ENCODE results near the gene ROMO1. TPM values are rescaled to one million over a fixed set of nuclear protein-coding genes. Genes with fewer than 3 reads are reported as not detected.

The ROMO1 gene
- total RNA-seq, 1 experiment from 2014 or later, result 207 TPM

- Histone ChIP-seq H3K27me3 (ENCODE audit: insufficient read depth, low read length) (no peaks in the 10 kb centered on the region), H4K8ac (replicated peaks; ENCODE audit: insufficient read length, low read depth, low read length) (no peak within 1 kb of the TSS), H2BK5ac (ENCODE audit: insufficient read length, low read length) (peak within 1 kb of the TSS; percentile 37), H3K4me1 (ENCODE audit: insufficient read depth, low read length) (no peaks in the 10 kb centered on the region; the same call in 1 of the 2 replicates), H3K23me2 (ENCODE audit: insufficient read length, low read depth, low read length, poor library complexity, severe bottlenecking) (peaks cover 9% of the 10 kb centered on the region), H3K18ac (ENCODE audit: insufficient read length, low read depth, low read length) (peak within 1 kb of the TSS; percentile 96), H3T11ph (ENCODE audit: low read length) (no peak within 1 kb of the TSS), H2BK15ac (ENCODE audit: low read depth, low read length) (no peak within 1 kb of the TSS), H3K79me1 (ENCODE audit: insufficient read depth, low read depth, low read length, poor library complexity, severe bottlenecking) (no peaks in the 10 kb centered on the region), H4K91ac (ENCODE audit: insufficient read length, low read depth, low read length) (peak within 1 kb of the TSS; percentile 21), H3K9me3 (ENCODE audit: control insufficient read depth, low read depth, low read length) (no peaks in the 10 kb centered on the region), H3K27ac (ENCODE audit: insufficient read length, low read depth, low read length) (peak within 1 kb of the TSS; percentile 56), H2AK5ac (ENCODE audit: insufficient read length, low read length) (no peak within 1 kb of the TSS), H2AFZ (ENCODE audit: low read length) (no peak within 1 kb of the TSS), H2BK12ac (ENCODE audit: insufficient read length, low read depth, low read length) (no peak within 1 kb of the TSS), H2BK120ac (ENCODE audit: low read depth, low read length, poor library complexity, severe bottlenecking) (no peak within 1 kb of the TSS), H3K23ac (ENCODE audit: insufficient read length, low read depth, low read length) (no peak within 1 kb of the TSS), H2BK20ac (ENCODE audit: low read depth, low read length, poor library complexity, severe bottlenecking) (no peak within 1 kb of the TSS), H3K14ac (ENCODE audit: insufficient read depth, low read length) (peak within 1 kb of the TSS; percentile 98), H4K5ac (ENCODE audit: insufficient read length, low read depth, low read length) (peak within 1 kb of the TSS; percentile 77), H3K4me2 (ENCODE audit: insufficient read depth, insufficient read length, low read length) (peak within 1 kb of the TSS; percentile 88), H3K56ac (ENCODE audit: insufficient read length, low read depth, low read length) (peak within 1 kb of the TSS; percentile 53), H3K9ac (ENCODE audit: extremely low read depth, insufficient read length, low read length) (peak within 1 kb of the TSS; percentile 98), H3K4ac (ENCODE audit: low read depth, low read length) (peak within 1 kb of the TSS; percentile 4; the same call in 1 of the 2 replicates), H4K20me1 (ENCODE audit: control insufficient read depth, insufficient read depth, insufficient read length) (no peaks in the 10 kb centered on the region), H3K79me2 (ENCODE audit: insufficient read depth, low read length) (peaks cover 46% of the 10 kb centered on the region)
- Mint-ChIP-seq H3K27ac (peak within 1 kb of the TSS; percentile 99 to 100 (median 99)), H3K4me3 (peak within 1 kb of the TSS; percentile 96 to 99), H3K4me1 (peaks cover 38% of the 10 kb centered on the region in 2 experiments), H3K27me3 (ENCODE audit: low read depth) (no peaks in the 10 kb centered on the region), H3K9me3 (no peaks in the 10 kb centered on the region; a peak in 2 of 5 replicates), H3K36me3 (ENCODE audit: insufficient read depth in 1 of 3, low read depth in 3 of 3) (peaks cover 9 to 14% (median 13%) of the 10 kb centered on the region in 3 experiments; a peak in 6 of 7 replicates)
- WGBS (ENCODE audit: extremely low coverage, insufficient read length, low lambda C conversion rate), result no CpG with 5 or more reads among the region's 61 CpGs
- DNase-seq, result peak; percentile 95
- TF ChIP-seq, protein P1, sequence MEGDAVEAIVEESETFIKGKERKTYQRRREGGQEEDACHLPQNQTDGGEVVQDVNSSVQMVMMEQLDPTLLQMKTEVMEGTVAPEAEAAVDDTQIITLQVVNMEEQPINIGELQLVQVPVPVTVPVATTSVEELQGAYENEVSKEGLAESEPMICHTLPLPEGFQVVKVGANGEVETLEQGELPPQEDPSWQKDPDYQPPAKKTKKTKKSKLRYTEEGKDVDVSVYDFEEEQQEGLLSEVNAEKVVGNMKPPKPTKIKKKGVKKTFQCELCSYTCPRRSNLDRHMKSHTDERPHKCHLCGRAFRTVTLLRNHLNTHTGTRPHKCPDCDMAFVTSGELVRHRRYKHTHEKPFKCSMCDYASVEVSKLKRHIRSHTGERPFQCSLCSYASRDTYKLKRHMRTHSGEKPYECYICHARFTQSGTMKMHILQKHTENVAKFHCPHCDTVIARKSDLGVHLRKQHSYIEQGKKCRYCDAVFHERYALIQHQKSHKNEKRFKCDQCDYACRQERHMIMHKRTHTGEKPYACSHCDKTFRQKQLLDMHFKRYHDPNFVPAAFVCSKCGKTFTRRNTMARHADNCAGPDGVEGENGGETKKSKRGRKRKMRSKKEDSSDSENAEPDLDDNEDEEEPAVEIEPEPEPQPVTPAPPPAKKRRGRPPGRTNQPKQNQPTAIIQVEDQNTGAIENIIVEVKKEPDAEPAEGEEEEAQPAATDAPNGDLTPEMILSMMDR (conservative IDR thresholded peaks at IDR 0.05), result no peak
Measured at GRCh38 chr20:35664466-35665206, 34.6 kb upstream of the ROMO1 start, which contains the start of the genes CPNE1 and RBM12. CPNE1 (minus strand) TSS chr20:35664900; CDS start chr20:35632923, 31,977 bp downstream. RBM12 (minus strand) TSS chr20:35664900; CDS start chr20:35655322, 9,578 bp downstream.

All from H9 (cell line).